GM19099 (cell line): ENCODE results near the gene ACSF3.

Source experiments
- POLR2A ChIP-seq: IDR thresholded peaks from 3 replicates; pipeline ENCODE4 v1.6.1; 2011; ENCODE audit warnings: low read depth; ENCODE audit not compliant: insufficient read length; ENCODE audit errors: extremely low read depth

ACSF3 gene

GRCh38 chr16:89194340-89195311, 101.0 kb downstream of the ACSF3 start:
- TF ChIP-seq POLR2A: no peak

GRCh38 chr16:89195521-89196171, 102.0 kb downstream of the ACSF3 start:
- TF ChIP-seq POLR2A: no peak

- no peak for TF ChIP-seq POLR2A
These were observed 103.5 kb downstream of the ACSF3 start for GRCh38 chr16:89197033-89197632.

- TF ChIP-seq POLR2A: no peak
These were observed 104.2 kb downstream of the ACSF3 start for GRCh38 chr16:89197633-89198416.

- no peak for TF ChIP-seq POLR2A
These were observed 105.0 kb downstream of the ACSF3 start for GRCh38 chr16:89198417-89199240.

GRCh38 chr16:89199241-89200123, 105.8 kb downstream of the ACSF3 start:
- no peak for TF ChIP-seq POLR2A

GRCh38 chr16:89200124-89200849, 106.6 kb downstream of the ACSF3 start, which contains the start of gene SLC22A31:
TSS of gene SLC22A31 (minus strand) at chr16:89200537. CDS start at chr16:89200501, 36 bp downstream.
- no peak for TF ChIP-seq POLR2A

- TF ChIP-seq POLR2A: no peak
These were observed 107.3 kb downstream of the ACSF3 start for GRCh38 chr16:89200850-89201411.

GRCh38 chr16:89201439-89202377, 108.1 kb downstream of the ACSF3 start:
- no peak for TF ChIP-seq POLR2A

GRCh38 chr16:89202422-89203215, 109.0 kb downstream of the ACSF3 start:
- TF ChIP-seq POLR2A: no peak
